Measurements from ENCODE around the gene PGLYRP2.

Gene PGLYRP2

DNA sequence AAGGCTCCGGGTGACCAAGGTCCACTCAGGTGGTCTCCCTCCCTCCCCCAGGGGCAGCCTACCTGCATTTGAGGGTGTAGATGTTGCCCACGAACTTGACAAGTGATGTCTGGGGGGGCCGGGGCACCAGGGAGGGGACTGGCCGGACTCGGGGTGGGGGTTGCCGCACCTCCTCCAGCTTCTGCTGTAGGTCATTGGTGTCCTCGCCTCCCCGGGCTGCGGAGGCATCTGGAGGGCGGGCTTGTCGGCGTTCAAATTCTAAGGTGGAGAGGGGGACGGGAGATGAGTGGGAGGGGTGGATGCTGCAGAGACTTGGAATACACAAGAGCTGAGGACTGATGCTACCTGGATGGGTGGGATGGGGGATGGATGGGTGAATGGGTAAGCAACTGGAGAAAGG lies 55.2 kb downstream of the PGLYRP2 start:
- no peak for DNase-seq
- peaks cover 72% of the 10 kb centered on the region for H3K36me3 ChIP-seq (ENCODE audit: insufficient read depth, low read length)

GRCh38 chr19:15423130-15423529 lies 56.2 kb downstream of the PGLYRP2 start:
- no peak overlapping the region for H2AFZ ChIP-seq (ENCODE audit: low read depth, low read length)
- DNase-seq: no peak
- peaks cover 62% of the 10 kb centered on the region for H3K36me3 ChIP-seq (ENCODE audit: insufficient read depth, low read length)
- no peak for ATAC-seq (ENCODE audit: insufficient read depth, low read depth)
- H4K20me1 ChIP-seq (ENCODE audit: insufficient read depth, low read length): peaks cover 19% of the 10 kb centered on the region
- H3K9me3 ChIP-seq (ENCODE audit: insufficient read depth, low read length, severe bottlenecking): no peaks in the 10 kb centered on the region
- no peak overlapping the region for H3K4me2 ChIP-seq (ENCODE audit: insufficient read depth, low read length)
- H3K4me1 ChIP-seq (ENCODE audit: insufficient read depth, low read length): peaks cover 13% of the 10 kb centered on the region
- peaks cover 18% of the 10 kb centered on the region for H3K79me2 ChIP-seq (ENCODE audit: insufficient read depth, low read length)
- no peak for TF ChIP-seq EZH2 (IDR thresholded peaks at IDR 0.05; ENCODE audit: borderline replicate concordance, low read depth, low read length, severe bottlenecking)
- TF ChIP-seq, protein P1, sequence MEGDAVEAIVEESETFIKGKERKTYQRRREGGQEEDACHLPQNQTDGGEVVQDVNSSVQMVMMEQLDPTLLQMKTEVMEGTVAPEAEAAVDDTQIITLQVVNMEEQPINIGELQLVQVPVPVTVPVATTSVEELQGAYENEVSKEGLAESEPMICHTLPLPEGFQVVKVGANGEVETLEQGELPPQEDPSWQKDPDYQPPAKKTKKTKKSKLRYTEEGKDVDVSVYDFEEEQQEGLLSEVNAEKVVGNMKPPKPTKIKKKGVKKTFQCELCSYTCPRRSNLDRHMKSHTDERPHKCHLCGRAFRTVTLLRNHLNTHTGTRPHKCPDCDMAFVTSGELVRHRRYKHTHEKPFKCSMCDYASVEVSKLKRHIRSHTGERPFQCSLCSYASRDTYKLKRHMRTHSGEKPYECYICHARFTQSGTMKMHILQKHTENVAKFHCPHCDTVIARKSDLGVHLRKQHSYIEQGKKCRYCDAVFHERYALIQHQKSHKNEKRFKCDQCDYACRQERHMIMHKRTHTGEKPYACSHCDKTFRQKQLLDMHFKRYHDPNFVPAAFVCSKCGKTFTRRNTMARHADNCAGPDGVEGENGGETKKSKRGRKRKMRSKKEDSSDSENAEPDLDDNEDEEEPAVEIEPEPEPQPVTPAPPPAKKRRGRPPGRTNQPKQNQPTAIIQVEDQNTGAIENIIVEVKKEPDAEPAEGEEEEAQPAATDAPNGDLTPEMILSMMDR (IDR thresholded peaks at IDR 0.05; ENCODE audit: borderline replicate concordance, extremely low read depth, low read length, poor library complexity, severe bottlenecking): no peak
- no peak overlapping the region for H3K4me3 ChIP-seq (ENCODE audit: low read depth in 1 of 2, low read length in 2 of 2)
- no peak overlapping the region for H3K9ac ChIP-seq (ENCODE audit: low read depth, low read length)
- H3K27me3 ChIP-seq (ENCODE audit: insufficient read depth, low read length, poor library complexity): no peaks in the 10 kb centered on the region
- H3K27ac ChIP-seq (ENCODE audit: low read length): no peak overlapping the region

More for the DNA sequence above, 55.2 kb downstream of the PGLYRP2 start:
- ATAC-seq (ENCODE audit: insufficient read depth, low read depth): no peak
- Histone ChIP-seq H3K4me2 (ENCODE audit: insufficient read depth, low read length) (no peak overlapping the region), H3K4me3 (ENCODE audit: low read depth in 1 of 2, low read length in 2 of 2) (no peak overlapping the region), H3K9me3 (ENCODE audit: insufficient read depth, low read length, severe bottlenecking) (no peaks in the 10 kb centered on the region), H3K27me3 (ENCODE audit: insufficient read depth, low read length, poor library complexity) (no peaks in the 10 kb centered on the region), H2AFZ (ENCODE audit: low read depth, low read length) (no peak overlapping the region), H3K4me1 (ENCODE audit: insufficient read depth, low read length) (peaks cover 16% of the 10 kb centered on the region), H4K20me1 (ENCODE audit: insufficient read depth, low read length) (peaks cover 29% of the 10 kb centered on the region), H3K27ac (ENCODE audit: low read length) (no peak overlapping the region), H3K9ac (ENCODE audit: low read depth, low read length) (no peak overlapping the region), H3K79me2 (ENCODE audit: insufficient read depth, low read length) (peaks cover 21% of the 10 kb centered on the region)
- TF ChIP-seq, protein P1 (IDR thresholded peaks at IDR 0.05; ENCODE audit: borderline replicate concordance, extremely low read depth, low read length, poor library complexity, severe bottlenecking): no peak

GRCh38 chr19:15422296-15423075 lies 56.8 kb downstream of the PGLYRP2 start:
- H4K20me1 ChIP-seq (ENCODE audit: insufficient read depth, low read length): peaks cover 22% of the 10 kb centered on the region
- ATAC-seq (ENCODE audit: insufficient read depth, low read depth) (no peak), DNase-seq (no peak)
- no peak overlapping the region for H3K4me3 ChIP-seq (ENCODE audit: low read depth in 1 of 2, low read length in 2 of 2)
- H3K4me1 ChIP-seq (ENCODE audit: insufficient read depth, low read length): peaks cover 20% of the 10 kb centered on the region
- H3K4me2 ChIP-seq (ENCODE audit: insufficient read depth, low read length): no peak overlapping the region
- H2AFZ ChIP-seq (ENCODE audit: low read depth, low read length): no peak overlapping the region
- H3K79me2 ChIP-seq (ENCODE audit: insufficient read depth, low read length): peaks cover 18% of the 10 kb centered on the region
- no peak overlapping the region for H3K27ac ChIP-seq (ENCODE audit: low read length)
- no peaks in the 10 kb centered on the region for H3K27me3 ChIP-seq (ENCODE audit: insufficient read depth, low read length, poor library complexity)
- H3K9me3 ChIP-seq (ENCODE audit: insufficient read depth, low read length, severe bottlenecking): no peaks in the 10 kb centered on the region
- TF ChIP-seq, protein P1 (IDR thresholded peaks at IDR 0.05; ENCODE audit: borderline replicate concordance, extremely low read depth, low read length, poor library complexity, severe bottlenecking): no peak
- TF ChIP-seq EZH2 (IDR thresholded peaks at IDR 0.05; ENCODE audit: borderline replicate concordance, low read depth, low read length, severe bottlenecking): no peak
- no peak overlapping the region for H3K9ac ChIP-seq (ENCODE audit: low read depth, low read length)
- H3K36me3 ChIP-seq (ENCODE audit: insufficient read depth, low read length): peaks cover 56% of the 10 kb centered on the region
